22Rv1 (cell line): ENCODE measurements around the gene ULK4.
A peak's percentile ranks its signal among the peaks of the same experiment; 100 is the strongest.

Experiments used
- H3K27ac ChIP-seq: fragments of 450-650 bp; 2 replicates; pipeline ENCODE4 v1.5.1; 2017
- ZFX ChIP-seq: fragments of 450-650 bp; IDR thresholded peaks from 2 replicates; pipeline ENCODE4 v1.6.1; 2017; ENCODE audit warnings: antibody characterized with exemption, borderline replicate concordance
- TF ChIP-seq, protein P1 (sequence below): fragments of 450-650 bp; IDR thresholded peaks from 2 replicates; pipeline ENCODE4 v1.5.1; 2017; ENCODE audit warnings: mild to moderate bottlenecking

The ULK4 gene

GRCh38 chr3:41200669-41201021 lies 761.3 kb downstream of the ULK4 start:
- TF ChIP-seq, protein P1, sequence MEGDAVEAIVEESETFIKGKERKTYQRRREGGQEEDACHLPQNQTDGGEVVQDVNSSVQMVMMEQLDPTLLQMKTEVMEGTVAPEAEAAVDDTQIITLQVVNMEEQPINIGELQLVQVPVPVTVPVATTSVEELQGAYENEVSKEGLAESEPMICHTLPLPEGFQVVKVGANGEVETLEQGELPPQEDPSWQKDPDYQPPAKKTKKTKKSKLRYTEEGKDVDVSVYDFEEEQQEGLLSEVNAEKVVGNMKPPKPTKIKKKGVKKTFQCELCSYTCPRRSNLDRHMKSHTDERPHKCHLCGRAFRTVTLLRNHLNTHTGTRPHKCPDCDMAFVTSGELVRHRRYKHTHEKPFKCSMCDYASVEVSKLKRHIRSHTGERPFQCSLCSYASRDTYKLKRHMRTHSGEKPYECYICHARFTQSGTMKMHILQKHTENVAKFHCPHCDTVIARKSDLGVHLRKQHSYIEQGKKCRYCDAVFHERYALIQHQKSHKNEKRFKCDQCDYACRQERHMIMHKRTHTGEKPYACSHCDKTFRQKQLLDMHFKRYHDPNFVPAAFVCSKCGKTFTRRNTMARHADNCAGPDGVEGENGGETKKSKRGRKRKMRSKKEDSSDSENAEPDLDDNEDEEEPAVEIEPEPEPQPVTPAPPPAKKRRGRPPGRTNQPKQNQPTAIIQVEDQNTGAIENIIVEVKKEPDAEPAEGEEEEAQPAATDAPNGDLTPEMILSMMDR, result no peak
- no peak for TF ChIP-seq ZFX
- peak overlapping the region; percentile 81 for H3K27ac ChIP-seq

DNA sequence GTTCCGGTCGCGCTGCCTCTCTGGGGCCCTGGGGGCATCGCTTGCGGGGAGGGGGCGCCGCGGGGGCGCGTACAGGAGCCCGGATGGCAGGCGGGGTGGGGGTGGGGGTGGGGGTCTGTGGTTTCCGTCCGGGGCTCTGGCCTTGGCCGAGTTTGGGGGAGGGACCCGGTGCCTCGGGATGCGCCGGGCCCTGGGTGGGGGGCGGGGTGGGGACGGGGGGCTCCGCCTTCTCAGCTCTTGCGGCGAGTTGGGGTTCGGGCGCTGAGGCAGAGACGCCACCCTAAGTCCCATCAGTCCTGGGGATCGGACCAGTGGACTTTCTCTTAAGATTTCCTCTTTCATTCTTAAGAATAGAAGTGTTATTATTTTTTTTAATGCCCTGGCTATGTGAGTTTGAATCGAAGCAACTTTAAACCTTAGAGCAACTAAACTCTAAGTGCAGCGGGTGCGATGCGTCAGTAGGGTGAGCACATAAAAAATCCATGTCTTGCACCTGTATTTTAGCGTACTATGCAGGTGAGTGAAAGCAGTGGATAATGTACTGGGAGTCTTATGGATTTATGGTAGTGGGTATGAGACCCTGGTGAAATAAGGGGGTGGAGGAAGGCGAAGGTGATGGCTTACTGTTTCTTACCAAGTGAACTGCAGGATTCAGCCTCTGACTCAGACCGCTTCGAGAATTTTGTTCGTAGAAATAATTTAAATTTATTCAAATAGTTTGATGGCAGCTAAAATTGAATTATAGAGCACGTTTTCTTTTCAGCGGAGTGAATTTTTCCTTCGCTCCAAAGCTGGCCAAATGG lies 761.8 kb downstream of the ULK4 start:
- peak overlapping the region; percentile 81 for H3K27ac ChIP-seq
- TF ChIP-seq, protein P1, result no peak
- no peak for TF ChIP-seq ZFX

DNA sequence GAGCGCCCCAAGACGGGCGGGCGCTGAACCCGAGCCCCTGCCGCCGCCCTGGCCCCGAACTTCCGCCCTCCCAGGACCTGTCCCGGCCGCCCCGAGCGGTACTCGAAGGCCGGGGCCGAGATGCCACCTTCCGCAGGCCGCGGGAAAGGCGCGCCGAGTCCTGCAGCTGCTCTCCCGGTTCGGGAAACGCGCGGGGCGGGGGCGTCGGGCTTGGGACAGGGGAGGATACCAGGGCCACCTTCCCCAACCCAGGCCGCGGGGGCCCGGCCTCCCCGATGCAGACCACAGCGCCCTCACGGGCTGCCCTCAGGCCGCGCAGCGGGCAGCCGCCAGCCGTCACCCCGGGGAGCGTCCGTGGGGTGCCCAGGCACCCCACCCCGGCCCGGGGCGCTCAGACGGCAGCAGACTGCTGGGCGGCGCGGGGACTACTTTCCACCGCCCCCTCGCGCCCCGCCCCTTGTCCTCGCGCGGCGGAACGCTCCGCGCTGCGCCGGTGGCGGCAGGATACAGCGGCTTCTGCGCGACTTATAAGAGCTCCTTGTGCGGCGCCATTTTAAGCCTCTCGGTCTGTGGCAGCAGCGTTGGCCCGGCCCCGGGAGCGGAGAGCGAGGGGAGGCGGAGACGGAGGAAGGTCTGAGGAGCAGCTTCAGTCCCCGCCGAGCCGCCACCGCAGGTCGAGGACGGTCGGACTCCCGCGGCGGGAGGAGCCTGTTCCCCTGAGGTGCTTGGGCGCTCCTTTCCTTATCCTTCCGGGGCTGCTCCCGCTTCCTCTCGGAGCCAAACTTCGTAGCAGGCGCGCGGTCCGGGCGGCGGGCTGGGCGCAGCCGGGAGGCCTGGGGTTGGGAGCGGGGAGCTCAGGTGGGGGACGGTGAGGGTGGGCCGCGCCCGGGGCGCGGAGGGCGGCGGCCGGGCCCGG lies 762.7 kb downstream of the ULK4 start, which contains the start of gene CTNNB1:
CTNNB1 (plus strand) TSS at position 556 of the 916 bp plus-strand sequence. CDS start 24,564 bp downstream, outside the sequence.
- no peak for TF ChIP-seq ZFX
- TF ChIP-seq, protein P1, result no peak
- peak within 1 kb of the TSS; percentile 81 for H3K27ac ChIP-seq

DNA sequence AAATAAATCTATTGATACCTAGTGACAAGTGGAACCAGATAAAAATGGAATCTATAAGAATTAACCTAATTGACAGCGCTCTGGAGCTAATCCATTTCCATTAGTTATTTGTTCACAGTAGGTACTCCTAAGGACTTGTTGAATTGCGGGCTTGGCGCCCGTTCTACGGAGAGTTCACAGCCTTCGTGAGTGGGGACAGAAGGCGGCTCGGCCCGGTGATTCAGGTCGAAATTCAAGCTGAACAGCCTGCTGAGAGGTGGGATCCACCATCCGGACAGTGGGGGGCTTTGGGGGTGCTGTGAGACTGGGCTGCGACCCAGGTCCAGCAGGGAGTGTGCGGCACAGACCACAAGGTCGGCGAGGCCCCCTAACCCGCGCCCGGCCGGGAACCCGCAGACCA lies 763.4 kb downstream of the ULK4 start:
- peak overlapping the region; percentile 81 for H3K27ac ChIP-seq
- no peak for TF ChIP-seq ZFX
- TF ChIP-seq, protein P1, result no peak

DNA sequence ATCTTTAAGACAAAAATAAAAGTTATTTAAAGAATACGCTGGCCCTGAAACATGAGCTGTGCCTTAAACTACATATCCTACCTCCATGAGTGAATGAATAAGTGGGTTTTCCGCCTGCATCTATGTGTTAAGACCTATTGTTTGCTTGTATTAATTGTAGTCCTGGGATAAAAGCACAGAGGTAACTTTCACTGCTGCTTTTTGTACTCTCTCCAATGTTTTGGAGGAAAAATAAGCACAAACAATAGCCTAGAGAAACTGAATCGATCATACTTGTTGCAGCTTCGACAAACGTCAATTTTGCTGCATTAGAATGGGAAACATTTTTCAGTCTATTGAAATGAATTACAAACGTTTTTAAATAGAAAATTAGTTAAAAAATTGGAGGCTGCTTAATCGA lies 763.9 kb downstream of the ULK4 start:
- no peak overlapping the region for H3K27ac ChIP-seq
- TF ChIP-seq, protein P1, result no peak
- TF ChIP-seq ZFX, result no peak
